Endothelial cell of umbilical vein (primary cell): ENCODE data around the gene TICAM2. TPM values are rescaled to one million over a fixed set of nuclear protein-coding genes. Genes with fewer than 3 reads are reported as not detected.

Source experiments
- BruUV-seq: library from RNA; stranded (reverse); fragments of 400-500 nt; replicated peaks from 2 replicates; lab custom pipeline; 2021; lab: Mats Ljungman, UMichigan
- CTCF ChIA-PET: fragments of 300-600, 350-600 bp; sonication (Branson Sonifier 250); formaldehyde crosslinking; loops from one replicate; lab custom pipeline; 2021; ENCODE audit warnings: antibody characterized with exemption, inconsistent platforms; lab: Charles Lee
- POLR2A ChIA-PET: fragments of 300-600, 350-600 bp; sonication (Branson Sonifier 250); formaldehyde crosslinking; loops from one replicate; lab custom pipeline; 2021; ENCODE audit warnings: antibody characterized with exemption, inconsistent platforms; lab: Charles Lee
- DNase-seq: peaks from one replicate; pipeline ENCODE4 v3.0.0-alpha.2; 2011; ENCODE audit warnings: low read depth, low spot score
- FAIRE-seq: peaks from 2 replicates; lab custom pipeline; 2011; peaks lifted over from hg19 to GRCh38; lab: Jason Lieb, UNC
- H2AFZ ChIP-seq: 2 replicates; pipeline ENCODE4 v1.6.0; 2012; ENCODE audit warnings: low read depth, low read length, control low read depth, inconsistent platforms
- H3K27ac ChIP-seq: 2 replicates; pipeline ENCODE4 v1.5.1; 2011; ENCODE audit warnings: low read depth, mild to moderate bottlenecking, control low read depth, low read length, moderate library complexity; ENCODE audit not compliant: insufficient read depth
- H3K27me3 ChIP-seq, 2 experiments: 2 replicates each; pipeline versions ENCODE4 v1.6.0 to v1.6.1; 2011; ENCODE audit warnings: low read length in 2 of 2, mixed read lengths in 1 of 2; ENCODE audit not compliant: control insufficient read depth in 2 of 2, insufficient read depth in 2 of 2
- H3K36me3 ChIP-seq, 2 experiments: 2 replicates in 1 of 2; 3 replicates in 1 of 2; pipeline ENCODE4 v1.5.1; 2011; ENCODE audit warnings: low read length in 2 of 2, mild to moderate bottlenecking in 1 of 2, moderate library complexity in 1 of 2; ENCODE audit not compliant: control insufficient read depth in 2 of 2, insufficient read depth in 2 of 2; ENCODE audit errors: extremely low read depth in 1 of 2
- H3K4me1 ChIP-seq: 3 replicates; pipeline ENCODE4 v1.5.1; 2011; ENCODE audit warnings: mild to moderate bottlenecking, low read length; ENCODE audit not compliant: control insufficient read depth, insufficient read depth; ENCODE audit errors: extremely low read depth
- H3K4me2 ChIP-seq: 2 replicates; pipeline ENCODE4 v1.6.1; 2011; ENCODE audit warnings: low read length, control low read depth, mixed read lengths; ENCODE audit not compliant: insufficient read depth
- H3K4me3 ChIP-seq, 3 experiments: fragments of 200-600 bp in 1 of 3; sonication (generic), shearing (Covaris generic) in 1 of 3; replicated peaks in 1 of 3; 2 replicates each; pipeline ENCODE4 v1.5.1; 2011 to 2016; ENCODE audit warnings: control low read depth in 3 of 3, low read length in 3 of 3, mild to moderate bottlenecking in 2 of 3, inconsistent platforms in 1 of 3, low read depth in 1 of 3, moderate library complexity in 1 of 3; ENCODE audit not compliant: insufficient read depth in 1 of 3
- H3K79me2 ChIP-seq: 2 replicates; pipeline ENCODE4 v1.6.0; 2012; ENCODE audit warnings: low read length, inconsistent platforms; ENCODE audit not compliant: control insufficient read depth, insufficient read depth
- H3K9ac ChIP-seq: replicated peaks from 2 replicates; pipeline ENCODE3; 2011; ENCODE audit warnings: low read length, control low read depth; ENCODE audit not compliant: insufficient read depth; ENCODE audit errors: extremely low read depth
- H3K9me1 ChIP-seq: replicated peaks from 3 replicates; pipeline ENCODE4 v1.6.0; 2011; ENCODE audit warnings: mild to moderate bottlenecking, low read length; ENCODE audit not compliant: control insufficient read depth, insufficient read depth; ENCODE audit errors: extremely low read depth
- H3K9me3 ChIP-seq: replicated peaks from 2 replicates; pipeline ENCODE4 v1.5.1; 2012; ENCODE audit warnings: low read length, inconsistent platforms; ENCODE audit not compliant: control insufficient read depth, insufficient read depth
- H4K20me1 ChIP-seq: replicated peaks from 2 replicates; pipeline ENCODE3; 2011; ENCODE audit warnings: mild to moderate bottlenecking, low read length; ENCODE audit not compliant: control insufficient read depth, insufficient read depth; ENCODE audit errors: extremely low read depth
- CTCF ChIP-seq, 2 donors: IDR thresholded peaks; 1 replicate in 1 of 2; 2 replicates in 1 of 2; pipeline ENCODE4 v1.5.1; 2011; ENCODE audit warnings: low read length in 2 of 2, mild to moderate bottlenecking in 2 of 2, moderate library complexity in 2 of 2, control low read depth in 1 of 2, inconsistent platforms in 1 of 2, low read depth in 1 of 2; ENCODE audit not compliant: insufficient read depth in 1 of 2; ENCODE audit errors: extremely low read depth in 1 of 2
- EZH2 ChIP-seq: IDR thresholded peaks from 2 replicates; pipeline ENCODE4 v1.6.1; 2012; ENCODE audit warnings: borderline replicate concordance, low read depth, mild to moderate bottlenecking, moderate library complexity, low read length, inconsistent platforms; ENCODE audit not compliant: severe bottlenecking
- FOS ChIP-seq: IDR thresholded peaks from 2 replicates; pipeline ENCODE4 v1.6.1; 2011; ENCODE audit warnings: mild to moderate bottlenecking, low read length, moderate library complexity, borderline replicate concordance; ENCODE audit not compliant: insufficient read depth
- GATA2 ChIP-seq: IDR thresholded peaks from 2 replicates; pipeline ENCODE4 v1.7.0; 2011; ENCODE audit warnings: low read depth, mild to moderate bottlenecking, moderate library complexity, mixed read lengths, low read length; ENCODE audit not compliant: insufficient read length, insufficient read depth
- JUN ChIP-seq: IDR thresholded peaks from 2 replicates; pipeline ENCODE4 v1.6.1; 2011; ENCODE audit warnings: borderline replicate concordance, low read depth; ENCODE audit not compliant: insufficient read length, insufficient read depth
- MAX ChIP-seq: IDR thresholded peaks from 2 replicates; pipeline ENCODE4 v1.6.1; 2011; ENCODE audit not compliant: insufficient read depth, insufficient read length
- MYC ChIP-seq: IDR thresholded peaks from one replicate; pipeline ENCODE4 v1.6.1; 2011; ENCODE audit warnings: mild to moderate bottlenecking, low read depth, low read length
- POLR2A ChIP-seq: IDR thresholded peaks from 2 replicates; pipeline ENCODE4 v1.6.1; 2012; ENCODE audit warnings: low read depth, mild to moderate bottlenecking, control low read depth, low read length
- POLR2AphosphoS5 ChIP-seq: IDR thresholded peaks from 2 replicates; pipeline ENCODE4 v1.6.1; 2012; ENCODE audit warnings: low read depth, mild to moderate bottlenecking, control low read depth, low read length, moderate library complexity; ENCODE audit not compliant: insufficient read depth
- dilution Hi-C: fragments of 300-500 bp; cut with MboI; formaldehyde crosslinking; loops from one replicate; pipeline ENCODE4 v1.15.0; 2019; ENCODE audit warnings: low sequenced_read_pairs; ENCODE audit not compliant: extremely low pct_ligation_motif_present
- intact Hi-C: fragments of 100-400 bp; cut with micrococcal nuclease; formaldehyde crosslinking; loops from one replicate; pipeline ENCODE4 v1.10.0; 2022
- polyA plus RNA-seq, 4 experiments: library from polyadenylated mRNA; depleted of rRNA in 3 of 4; stranded (reverse) in 3 of 4; unstranded in 1 of 4; fragments of >200 nt; gene quantifications; 2 replicates each; pipeline versions ENCODE4 v1.2.1 to v1.2.3, GENCODE V29; 2011 to 2012; ENCODE audit warnings: missing spikeins in 1 of 4
- total RNA-seq: library from RNA; stranded (reverse); gene quantifications from 2 replicates; pipeline ENCODE4 v1.2.3, GENCODE V29; 2021

The TICAM2 gene
- total and polyA plus RNA-seq, 2 donors (not counting 3 experiments of a cell fraction or from before 2014, with no cell fraction given) = 0.18 to 3.5 TPM

- dilution Hi-C loops = no loop called here
- Histone ChIP-seq H4K20me1 (no peaks in the 10 kb centered on the region), H3K9me1 (no peaks in the 10 kb centered on the region), H3K4me2 (peak overlapping the region; percentile 95), H3K36me3 (no peaks in the 10 kb centered on the region), H3K4me1 (peaks cover 16% of the 10 kb centered on the region), H2AFZ (no peak overlapping the region), H3K9ac (no peak overlapping the region), H3K4me3 (no peak overlapping the region), H3K9me3 (no peaks in the 10 kb centered on the region), H3K27ac (no peak overlapping the region), H3K27me3 (no peaks in the 10 kb centered on the region), H3K79me2 (no peaks in the 10 kb centered on the region)
- intact Hi-C loops = no loop called here
- ChIA-PET CTCF (no interaction called here), POLR2A (no interaction called here)
- TF ChIP-seq FOS (peak; percentile 22), JUN (peak; percentile 13), MAX (no peak)
- BruUV-seq = TSS peak; percentile 11
- DNase-seq (no peak), FAIRE-seq (no peak)
These were observed 1.5 kb downstream of the TICAM2 start for GRCh38 chr5:115600766-115601165.

- CTCF ChIA-PET = no interaction called here
- POLR2A ChIA-PET = no interaction called here
- H3K4me3 ChIP-seq = no peak overlapping the region
- dilution Hi-C loops (no loop called here), intact Hi-C loops (no loop called here)
- H2AFZ ChIP-seq = no peak overlapping the region
- H3K9me1 ChIP-seq = no peaks in the 10 kb centered on the region
- DNase-seq = no peak
- no TSS peak for BruUV-seq
- H3K4me1 ChIP-seq = peaks cover 16% of the 10 kb centered on the region
- no peaks in the 10 kb centered on the region for H4K20me1 ChIP-seq
- FAIRE-seq = no peak
- H3K9ac ChIP-seq = no peak overlapping the region
- TF ChIP-seq JUN (no peak), MAX (no peak), FOS (no peak), GATA2 (no peak), EZH2 (no peak), POLR2A (no peak), MYC (no peak), CTCF (IDR thresholded peaks at IDR 0.05; ENCODE audit: extremely low read depth in 1 of 2, insufficient read depth in 1 of 2, low read depth in 1 of 2, low read length in 2 of 2) (no peak), POLR2AphosphoS5 (no peak)
- no peaks in the 10 kb centered on the region for H3K9me3 ChIP-seq
- H3K79me2 ChIP-seq = no peaks in the 10 kb centered on the region
- no peak overlapping the region for H3K27ac ChIP-seq
- H3K4me2 ChIP-seq = no peak overlapping the region
- H3K36me3 ChIP-seq = no peaks in the 10 kb centered on the region
- H3K27me3 ChIP-seq = no peaks in the 10 kb centered on the region
These were observed 2.4 kb downstream of the TICAM2 start for GRCh38 chr5:115599924-115600323.
